Rectal smooth muscle tissue (tissue), 1 donor: ENCODE results near the gene NLRX1.
"Not testable (repeated sequence)": the region's sequence is repeated elsewhere in the genome, so short reads cannot be mapped to it uniquely, and the experiment has no call there.

Experiments
- H3K27ac ChIP-seq: one replicate; pipeline ENCODE4 v1.7.0; 2013; ENCODE audit warnings: low read depth, low read length, inconsistent platforms
- H3K27me3 ChIP-seq: one replicate; pipeline ENCODE4 v1.7.0; 2013; ENCODE audit warnings: low read length; ENCODE audit not compliant: control insufficient read depth, insufficient read depth
- H3K36me3 ChIP-seq: one replicate; pipeline ENCODE4 v1.7.0; 2013; ENCODE audit warnings: low read length; ENCODE audit not compliant: control insufficient read depth, insufficient read depth
- H3K4me1 ChIP-seq: one replicate; pipeline ENCODE4 v1.7.0; 2013; ENCODE audit warnings: low read length; ENCODE audit not compliant: control insufficient read depth, insufficient read depth
- H3K4me3 ChIP-seq: one replicate; pipeline ENCODE4 v1.7.0; 2013; ENCODE audit warnings: low read length
- H3K9ac ChIP-seq: one replicate; pipeline ENCODE4 v1.7.0; 2013; ENCODE audit warnings: low read length

Gene NLRX1

DNA sequence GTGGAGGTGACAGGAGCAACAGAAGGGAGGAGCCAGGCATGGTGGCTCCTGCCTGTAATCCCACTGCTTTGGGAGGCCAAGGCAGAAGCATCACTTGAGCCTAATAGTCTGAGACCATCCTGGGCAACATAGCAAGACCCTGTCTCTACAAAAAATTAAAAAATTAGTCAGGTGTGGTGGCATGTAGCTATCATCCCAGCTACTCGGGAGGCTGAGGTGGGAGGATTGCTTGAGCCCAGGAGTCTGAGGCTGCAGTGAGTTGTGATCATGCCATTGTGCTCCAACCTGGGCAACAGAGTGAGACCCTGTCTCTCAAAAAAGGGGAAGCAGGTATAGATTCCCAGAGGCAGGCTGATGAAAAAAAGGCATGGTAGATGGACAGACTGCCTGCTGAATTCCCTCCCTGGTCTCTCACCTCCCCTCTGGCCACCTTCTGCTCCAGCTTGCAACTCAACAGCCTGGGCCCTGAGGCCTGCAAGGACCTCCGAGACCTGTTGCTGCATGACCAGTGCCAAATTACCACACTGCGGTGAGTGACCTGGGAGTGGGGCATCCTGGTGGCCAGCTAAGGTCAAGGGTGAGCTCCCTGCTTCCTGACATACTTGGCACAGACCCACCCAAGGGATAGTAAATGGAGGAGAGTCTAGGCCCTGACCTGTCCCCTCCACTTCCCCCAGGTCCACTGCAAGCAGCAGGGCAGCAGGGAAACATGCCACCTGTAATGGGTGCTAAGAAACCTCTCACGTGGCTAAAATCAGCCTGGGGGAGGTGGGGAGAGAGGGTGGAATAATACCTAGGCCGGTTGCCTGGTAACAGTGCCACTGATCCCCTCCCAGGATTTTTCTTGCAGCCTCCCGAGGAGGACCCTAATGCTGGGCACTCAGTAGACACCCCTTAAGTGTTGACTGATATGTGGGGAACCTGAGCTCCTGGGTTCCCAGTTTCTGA, 12.5 kb downstream of the NLRX1 start:
- Histone ChIP-seq H3K36me3 (peaks cover 12% of the 10 kb centered on the region), H3K4me1 (no peaks in the 10 kb centered on the region), H3K27me3 (no peaks in the 10 kb centered on the region), H3K4me3 (no peak overlapping the region), H3K27ac (no peak overlapping the region), H3K9ac (no peak overlapping the region)

DNA sequence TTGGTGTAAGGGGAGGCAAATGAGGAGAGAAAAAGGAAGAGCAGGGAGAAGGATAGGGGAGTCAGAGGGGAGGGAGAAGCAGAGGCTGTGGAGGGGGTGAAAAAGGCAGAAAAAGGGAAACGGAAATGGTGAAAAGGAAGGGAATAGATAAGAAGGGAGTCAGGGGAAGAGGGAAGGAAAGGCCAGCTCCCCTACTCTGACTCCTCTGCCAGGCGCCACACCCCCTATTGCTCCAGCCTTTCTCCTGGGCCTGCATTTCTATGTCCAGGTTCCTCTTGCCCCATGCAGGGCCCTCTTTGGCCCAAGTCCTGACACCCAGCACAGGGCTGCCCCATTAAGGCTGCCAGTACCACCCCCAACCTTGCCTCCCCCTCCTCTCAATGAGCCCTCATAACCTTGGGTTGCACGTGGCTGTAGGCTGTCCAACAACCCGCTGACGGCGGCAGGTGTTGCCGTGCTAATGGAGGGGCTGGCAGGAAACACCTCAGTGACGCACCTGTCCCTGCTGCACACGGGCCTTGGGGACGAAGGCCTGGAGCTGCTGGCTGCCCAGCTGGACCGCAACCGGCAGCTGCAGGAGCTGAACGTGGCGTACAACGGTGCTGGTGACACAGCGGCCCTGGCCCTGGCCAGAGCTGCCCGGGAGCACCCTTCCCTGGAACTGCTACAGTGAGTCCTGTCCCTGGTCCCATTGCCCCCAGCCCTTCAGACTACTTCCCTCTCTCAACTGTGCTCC, 13.3 kb downstream of the NLRX1 start:
- no peak overlapping the region for H3K9ac ChIP-seq
- H3K4me3 ChIP-seq = no peak overlapping the region
- no peaks in the 10 kb centered on the region for H3K4me1 ChIP-seq
- no peaks in the 10 kb centered on the region for H3K27me3 ChIP-seq
- H3K36me3 ChIP-seq = peaks cover 12% of the 10 kb centered on the region
- H3K27ac ChIP-seq = no peak overlapping the region

DNA sequence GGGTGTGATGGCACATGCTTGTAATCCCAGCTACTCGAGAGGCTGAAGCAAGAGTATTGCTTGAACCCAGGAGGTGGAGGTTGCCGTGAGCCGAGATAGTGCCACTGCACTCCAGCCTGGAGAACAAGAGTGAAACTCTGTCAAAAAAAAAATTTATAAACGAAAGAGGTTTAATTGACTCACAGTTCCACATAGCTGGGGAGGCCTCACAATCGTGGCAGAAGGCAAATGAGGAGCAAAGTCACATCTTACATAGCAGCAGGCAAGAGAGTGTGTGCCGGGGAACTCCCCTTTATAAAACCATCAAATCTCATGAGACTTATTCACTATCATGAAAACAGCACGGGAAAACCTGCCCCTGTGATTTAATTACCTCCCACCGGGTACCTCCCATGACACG, 15.9 kb downstream of the NLRX1 start:
- not testable (repeated sequence) for H3K4me3 ChIP-seq, H3K36me3 ChIP-seq, H3K27ac ChIP-seq, H3K27me3 ChIP-seq, H3K4me1 ChIP-seq, H3K9ac ChIP-seq

DNA sequence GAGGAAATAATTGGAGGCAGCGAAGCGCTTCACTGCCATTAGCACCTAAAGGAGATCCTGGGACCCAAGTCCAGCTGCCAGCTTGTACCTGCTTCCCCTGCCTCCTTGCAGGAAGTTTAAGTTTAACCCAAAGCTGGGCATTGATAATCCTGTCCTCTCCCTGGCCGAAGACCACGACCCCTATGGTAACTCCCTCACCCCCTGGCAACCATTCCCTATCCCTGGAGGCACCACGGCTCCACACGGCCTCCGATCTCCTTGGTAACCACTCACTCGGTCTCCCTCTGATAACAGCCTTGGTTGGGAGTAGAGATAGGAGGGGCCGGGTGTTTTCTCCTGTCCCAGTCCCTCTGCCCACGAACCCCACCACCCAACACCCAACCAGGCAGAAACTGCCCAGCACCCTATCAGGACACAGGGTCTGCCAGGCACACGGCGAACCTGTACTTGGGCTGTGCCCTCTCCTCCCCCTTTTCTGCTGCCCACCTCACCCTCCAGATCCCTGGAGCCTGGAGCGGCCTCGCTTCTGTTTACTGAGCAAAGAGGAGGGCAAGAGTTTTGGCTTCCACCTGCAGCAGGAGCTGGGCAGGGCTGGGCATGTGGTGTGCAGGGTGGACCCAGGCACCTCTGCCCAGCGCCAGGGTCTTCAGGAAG, 17.6 kb downstream of the NLRX1 start:
- Histone ChIP-seq H3K9ac (no peak overlapping the region), H3K27ac (no peak overlapping the region), H3K4me1 (no peaks in the 10 kb centered on the region), H3K27me3 (no peaks in the 10 kb centered on the region), H3K4me3 (peak overlapping the region; percentile 58), H3K36me3 (peaks cover 5% of the 10 kb centered on the region)

DNA sequence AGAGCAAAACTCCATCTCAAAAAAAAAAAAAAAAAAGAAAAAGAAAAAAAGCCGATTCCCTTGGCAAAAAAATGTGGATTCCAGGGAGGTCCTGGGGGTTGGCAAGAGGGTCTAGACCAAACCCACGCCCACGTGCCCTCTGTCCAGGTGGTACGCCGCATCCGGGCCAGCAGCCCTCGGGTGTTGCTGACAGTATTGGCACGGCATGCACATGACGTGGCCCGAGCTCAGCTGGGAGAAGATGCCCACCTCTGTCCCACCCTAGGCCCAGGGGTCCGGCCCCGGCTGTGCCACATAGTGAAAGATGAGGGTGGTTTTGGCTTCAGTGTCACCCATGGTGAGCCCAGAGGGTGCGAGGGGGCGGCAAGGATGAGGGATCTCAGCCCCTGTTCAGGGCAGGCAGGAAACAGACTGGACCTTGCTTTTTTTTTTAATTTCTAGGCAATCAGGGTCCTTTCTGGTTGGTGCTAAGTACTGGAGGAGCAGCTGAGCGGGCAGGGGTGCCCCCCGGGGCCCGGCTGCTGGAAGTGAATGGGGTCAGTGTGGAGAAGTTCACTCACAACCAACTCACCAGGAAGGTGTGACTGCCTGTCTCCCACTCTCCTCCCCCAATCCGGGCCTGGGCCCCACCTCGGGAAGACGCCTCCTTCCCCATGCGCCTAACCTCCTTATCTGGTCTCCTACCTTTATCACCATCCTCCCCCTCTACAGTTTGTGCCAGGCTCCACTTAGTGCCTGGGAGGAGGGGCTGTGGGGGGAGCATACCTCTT, 18.8 kb downstream of the NLRX1 start:
- H3K4me3 ChIP-seq = no peak overlapping the region
- no peaks in the 10 kb centered on the region for H3K4me1 ChIP-seq
- no peak overlapping the region for H3K27ac ChIP-seq
- no peak overlapping the region for H3K9ac ChIP-seq
- H3K27me3 ChIP-seq = no peaks in the 10 kb centered on the region
- peaks cover 1% of the 10 kb centered on the region for H3K36me3 ChIP-seq

DNA sequence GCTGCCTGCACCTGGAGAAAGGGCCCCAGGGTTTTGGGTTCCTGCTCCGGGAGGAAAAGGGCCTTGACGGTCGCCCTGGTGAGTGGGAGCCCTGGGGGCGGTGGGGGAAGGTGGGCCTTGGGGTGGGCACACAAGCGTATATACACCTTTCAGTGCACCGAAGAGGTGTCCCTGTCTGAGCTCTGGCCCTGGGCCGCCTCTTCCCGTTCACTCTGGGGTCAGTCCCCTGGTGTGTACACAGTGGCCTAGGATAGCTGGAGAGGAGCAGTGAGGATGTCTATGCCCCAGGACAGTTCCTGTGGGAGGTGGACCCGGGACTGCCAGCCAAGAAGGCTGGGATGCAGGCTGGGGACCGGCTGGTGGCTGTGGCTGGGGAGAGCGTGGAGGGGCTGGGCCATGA, 19.5 kb downstream of the NLRX1 start:
- Histone ChIP-seq H3K27me3 (no peaks in the 10 kb centered on the region), H3K9ac (no peak overlapping the region), H3K27ac (no peak overlapping the region), H3K4me1 (no peaks in the 10 kb centered on the region), H3K36me3 (no peaks in the 10 kb centered on the region), H3K4me3 (no peak overlapping the region)

DNA sequence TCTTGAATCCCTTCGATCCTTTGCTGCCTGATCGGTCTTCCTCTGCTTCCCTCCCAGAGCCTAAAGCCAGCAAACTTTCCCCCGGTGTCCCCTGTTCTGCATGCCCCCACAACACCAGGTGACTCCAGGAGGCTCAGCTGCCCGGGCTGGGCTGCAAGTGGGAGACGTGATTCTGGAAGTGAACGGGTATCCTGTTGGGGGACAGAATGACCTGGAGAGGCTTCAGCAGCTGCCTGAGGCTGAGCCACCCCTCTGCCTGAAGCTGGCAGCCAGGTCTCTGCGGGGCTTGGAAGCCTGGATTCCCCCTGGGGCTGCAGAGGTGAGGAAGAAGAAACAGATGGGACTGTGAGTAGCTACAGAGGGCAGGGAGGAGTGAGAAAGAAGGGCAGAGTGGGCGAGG, 20.4 kb downstream of the NLRX1 start:
- no peaks in the 10 kb centered on the region for H3K36me3 ChIP-seq
- no peak overlapping the region for H3K4me3 ChIP-seq
- H3K27ac ChIP-seq = no peak overlapping the region
- H3K27me3 ChIP-seq = no peaks in the 10 kb centered on the region
- no peak overlapping the region for H3K9ac ChIP-seq
- no peaks in the 10 kb centered on the region for H3K4me1 ChIP-seq

DNA sequence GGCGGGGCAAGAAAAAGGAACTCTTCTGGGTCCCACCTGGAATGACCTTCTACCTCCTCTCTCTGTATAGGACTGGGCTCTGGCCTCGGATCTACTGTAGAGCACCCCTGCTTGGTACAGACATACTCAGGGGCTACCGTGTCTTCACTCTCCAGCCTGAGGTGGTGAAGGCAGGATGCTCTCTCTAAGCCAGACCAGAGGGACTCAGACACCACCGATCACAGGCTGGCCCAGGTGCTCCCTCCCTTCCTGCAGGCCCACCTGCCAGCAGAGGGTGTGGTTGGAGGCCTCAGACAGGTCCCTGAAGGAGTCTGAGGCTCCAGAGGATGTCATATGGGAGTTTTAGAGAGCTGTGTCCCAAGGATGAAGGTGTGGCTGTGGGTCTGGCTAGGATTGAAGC, 20.9 kb downstream of the NLRX1 start:
- Histone ChIP-seq H3K4me3 (no peak overlapping the region), H3K27me3 (no peaks in the 10 kb centered on the region), H3K27ac (no peak overlapping the region), H3K9ac (no peak overlapping the region), H3K36me3 (no peaks in the 10 kb centered on the region), H3K4me1 (no peaks in the 10 kb centered on the region)

DNA sequence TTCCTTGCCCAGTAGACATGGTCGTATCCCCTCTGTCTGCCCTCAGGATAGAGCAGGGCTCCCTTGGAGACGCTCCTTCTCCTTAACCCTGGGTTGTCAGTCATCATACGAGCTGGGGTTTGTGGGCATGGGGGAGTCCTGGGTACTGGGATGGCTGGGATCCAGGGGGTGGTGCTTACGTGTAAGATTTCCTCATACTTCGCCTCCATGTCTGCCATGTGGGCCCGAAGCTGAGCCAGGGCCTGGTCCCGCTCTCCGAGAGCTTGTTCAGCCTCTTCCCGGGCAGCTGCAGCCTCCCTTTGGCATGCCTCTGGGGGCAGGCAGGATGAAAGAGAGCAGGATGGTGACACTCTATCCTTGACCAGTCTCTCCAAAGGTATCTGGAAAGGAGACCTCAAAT, 22.0 kb downstream of the NLRX1 start:
- Histone ChIP-seq H3K27ac (no peak overlapping the region), H3K36me3 (no peaks in the 10 kb centered on the region), H3K27me3 (no peaks in the 10 kb centered on the region), H3K9ac (no peak overlapping the region), H3K4me3 (no peak overlapping the region), H3K4me1 (no peaks in the 10 kb centered on the region)

DNA sequence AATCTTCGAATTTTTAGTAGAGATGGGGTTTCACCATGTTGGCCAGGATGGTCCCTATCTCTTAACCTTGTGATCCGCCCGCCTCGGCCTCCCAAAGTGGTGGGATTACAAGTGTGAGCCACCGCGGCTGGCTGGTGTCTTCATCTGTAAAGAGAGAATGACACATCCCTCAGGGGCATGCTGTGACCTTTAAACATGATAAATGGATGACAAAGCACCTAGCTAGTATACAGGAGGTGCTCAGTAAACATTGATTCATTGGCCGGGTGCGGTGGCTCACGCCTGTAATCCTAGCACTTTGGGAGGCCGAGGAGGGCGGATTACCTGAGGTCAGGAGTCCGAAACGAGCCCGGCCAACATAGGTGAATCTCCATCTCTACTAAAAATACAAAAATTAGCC, 22.7 kb downstream of the NLRX1 start:
- not testable (repeated sequence) for H3K4me3 ChIP-seq, H3K36me3 ChIP-seq, H3K27me3 ChIP-seq, H3K27ac ChIP-seq, H3K9ac ChIP-seq, H3K4me1 ChIP-seq

DNA sequence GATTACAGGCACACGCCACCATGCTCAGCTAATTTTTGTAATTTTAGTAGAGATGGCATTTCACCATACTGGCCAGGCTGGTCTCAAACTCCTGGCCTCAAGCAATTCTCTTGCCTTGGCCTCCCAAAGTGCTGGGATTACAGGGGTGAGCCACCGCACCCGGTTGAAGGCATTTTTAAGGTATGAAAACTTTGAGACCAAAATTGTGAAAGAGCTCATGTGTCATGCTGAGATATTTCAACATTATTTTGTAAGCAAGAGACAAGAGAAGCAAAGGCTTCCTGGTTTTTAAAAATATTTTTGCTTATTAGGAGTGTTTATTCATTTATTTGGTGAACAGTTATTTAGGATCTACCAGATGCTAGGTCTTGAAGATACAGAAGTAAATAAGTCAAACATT, 23.6 kb downstream of the NLRX1 start:
- Histone ChIP-seq H3K4me3 (no peak overlapping the region), H3K36me3 (no peaks in the 10 kb centered on the region), H3K27ac (no peak overlapping the region), H3K9ac (no peak overlapping the region), H3K4me1 (no peaks in the 10 kb centered on the region), H3K27me3 (no peaks in the 10 kb centered on the region)

DNA sequence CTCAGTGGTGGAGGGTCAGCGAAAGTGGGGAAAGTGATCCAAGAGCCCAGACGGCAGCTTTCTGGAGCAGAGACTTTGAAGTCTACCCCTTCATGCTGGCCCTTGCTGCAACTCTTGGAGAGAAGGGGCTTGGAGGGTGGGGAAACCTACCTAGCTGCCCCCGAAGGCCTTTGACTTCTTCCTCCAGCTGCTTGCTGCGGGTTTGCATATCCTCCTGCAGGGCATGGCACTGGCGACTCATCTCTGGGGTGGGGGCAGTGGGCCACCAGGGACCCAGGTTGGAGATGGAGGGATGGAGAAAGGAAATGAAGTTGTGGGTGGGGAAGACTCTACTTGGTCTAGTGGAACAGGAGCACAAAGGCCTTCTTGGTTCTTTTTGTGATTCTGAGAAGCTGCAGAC, 24.5 kb downstream of the NLRX1 start:
- H3K4me1 ChIP-seq = no peaks in the 10 kb centered on the region
- no peak overlapping the region for H3K27ac ChIP-seq
- H3K9ac ChIP-seq = no peak overlapping the region
- no peaks in the 10 kb centered on the region for H3K27me3 ChIP-seq
- no peaks in the 10 kb centered on the region for H3K36me3 ChIP-seq
- H3K4me3 ChIP-seq = no peak overlapping the region
